ENCODE measurements around the gene ISM2. TPM values are rescaled to one million over a fixed set of nuclear protein-coding genes. Genes with fewer than 3 reads are reported as not detected.

Gene ISM2
- total and polyA plus RNA-seq, 2 experiments from 2014 or later = 0.69 to 1.3 TPM

- TF ChIP-seq REST (IDR thresholded peaks at IDR 0.05; ENCODE audit: unreplicated experiment) = no peak
- TF ChIP-seq EZH2phosphoT487 (IDR thresholded peaks at IDR 0.05; ENCODE audit: unreplicated experiment) = no peak
- no peak for TF ChIP-seq POLR2AphosphoS5 (IDR thresholded peaks at IDR 0.05; ENCODE audit: low read depth)
- TF ChIP-seq STAT1 (IDR thresholded peaks at IDR 0.05; ENCODE audit: unreplicated experiment) = no peak
- TF ChIP-seq CTCF (conservative IDR thresholded peaks at IDR 0.05; ENCODE audit: low read depth in 2 of 2) = no peak
- TF ChIP-seq EZH2 (IDR thresholded peaks at IDR 0.05; ENCODE audit: low read depth, unreplicated experiment) = no peak
- TF ChIP-seq ZNF114 (CRISPR knock-in tag; IDR thresholded peaks at IDR 0.05) = no peak
- TF ChIP-seq CREB1 (CRISPR knock-in tag; IDR thresholded peaks at IDR 0.05; ENCODE audit: low read depth) = no peak
These were observed 29.1 kb downstream of the ISM2 start (continued) for GRCh38 chr14:77469539-77469938.

- Histone ChIP-seq H3K4me2 (no peak overlapping the region), H4K20me1 (replicated peaks; ENCODE audit: insufficient read depth) (peaks cover 6% of the 10 kb centered on the region), H3K9me2 (ENCODE audit: insufficient read depth) (no peaks in the 10 kb centered on the region), H3K4me3 (no peak overlapping the region), H3K27me3 (ENCODE audit: insufficient read depth) (no peaks in the 10 kb centered on the region), H3K79me2 (replicated peaks; ENCODE audit: insufficient read depth) (no peaks in the 10 kb centered on the region), H3K36me3 (ENCODE audit: insufficient read depth) (peaks cover 31% of the 10 kb centered on the region), H3F3A (replicated peaks; ENCODE audit: low read depth) (peaks cover 11% of the 10 kb centered on the region), H3K27ac (ENCODE audit: low read depth) (peak overlapping the region; percentile 76; the same call in 1 of the 2 replicates), H3K4me1 (ENCODE audit: insufficient read depth) (peaks cover 10% of the 10 kb centered on the region), H2AFZ (no peak overlapping the region)
- no peaks in the 10 kb centered on the region; the same call in 2 of the 3 replicates for H3K9me3 Mint-ChIP-seq
- H3K4me1 Mint-ChIP-seq = peaks cover 17% of the 10 kb centered on the region
- DNase-seq (ENCODE audit: low spot score) = no peak
- no peak overlapping the region for H3K4me3 Mint-ChIP-seq
- no peak for ATAC-seq
- TF ChIP-seq ZNF114 (CRISPR knock-in tag; IDR thresholded peaks at IDR 0.05) (no peak), JUNB (IDR thresholded peaks at IDR 0.05; ENCODE audit: unreplicated experiment) (no peak), CTCF (conservative IDR thresholded peaks at IDR 0.05; ENCODE audit: low read depth in 2 of 2) (no peak), POLR2AphosphoS5 (IDR thresholded peaks at IDR 0.05; ENCODE audit: low read depth) (no peak), ZNF331 (CRISPR knock-in tag; IDR thresholded peaks at IDR 0.05; ENCODE audit: low read depth) (no peak), REST (IDR thresholded peaks at IDR 0.05; ENCODE audit: unreplicated experiment) (no peak)
- peaks cover 4% of the 10 kb centered on the region for H3K27me3 Mint-ChIP-seq (ENCODE audit: insufficient read depth, low read depth, poor library complexity)
- H3K36me3 Mint-ChIP-seq (ENCODE audit: low read depth) = peaks cover 53% of the 10 kb centered on the region
- peak overlapping the region; percentile 13 for H3K27ac Mint-ChIP-seq
These were observed 29.5 kb downstream of the ISM2 start for GRCh38 chr14:77469067-77469505.

Data from GM23338 (cell line).